Activated CD8-positive, alpha-beta memory T cell treated with anti-CD3 and anti-CD28 coated beads for 48 hours (primary cell): ENCODE data around the gene NAA80.
"Not testable (repeated sequence)": the region's sequence is repeated elsewhere in the genome, so short reads cannot be mapped to it uniquely, and the experiment has no call there.

Experiments
- DNase-seq, 3 experiments: peaks; one replicate each; pipeline ENCODE4 v3.0.0-alpha.2; 2020; ENCODE audit warnings: low read depth in 2 of 3, low spot score in 2 of 3

The NAA80 gene

GRCh38 chr3:50316657-50317242 is 17.5 kb upstream of the NAA80 start:
- no peak for DNase-seq

GRCh38 chr3:50314816-50315215 is 15.6 kb upstream of the NAA80 start:
- no peak for DNase-seq

- no peak for DNase-seq
These were observed 15.1 kb upstream of the NAA80 start for GRCh38 chr3:50314342-50314741.

- DNase-seq = not testable (repeated sequence)
These were observed 12.8 kb upstream of the NAA80 start for GRCh38 chr3:50312041-50312440.

GRCh38 chr3:50304601-50305000 is 5.4 kb upstream of the NAA80 start:
- DNase-seq = no peak

- DNase-seq = no peak
These were observed 4.0 kb upstream of the NAA80 start, which contains the start of gene HYAL1 for GRCh38 chr3:50303013-50303815. Gene HYAL1, minus strand, starts transcription at chr3:50303574. Its CDS starts 618 bp downstream, at chr3:50302956.

- no peak for DNase-seq
These were observed 3.1 kb upstream of the NAA80 start for GRCh38 chr3:50302095-50303012.

- no peak for DNase-seq
These were observed 1.6 kb upstream of the NAA80 start for GRCh38 chr3:50300681-50301254.

- no peak for DNase-seq
These were observed 900 bp upstream of the NAA80 start for GRCh38 chr3:50299929-50300680.

GRCh38 chr3:50299638-50299928 is 378 bp upstream of the NAA80 start:
- no peak for DNase-seq

GRCh38 chr3:50297896-50298725 is 1.1 kb downstream of the NAA80 start:
- DNase-seq = no peak

GRCh38 chr3:50297384-50297775 is 1.8 kb downstream of the NAA80 start:
- DNase-seq = no peak

- DNase-seq = no peak
These were observed 2.4 kb downstream of the NAA80 start for GRCh38 chr3:50296721-50297383.

GRCh38 chr3:50295553-50296431 is 3.4 kb downstream of the NAA80 start:
- DNase-seq = no peak

- DNase-seq = no peak
These were observed 4.5 kb downstream of the NAA80 start for GRCh38 chr3:50294492-50295403.

GRCh38 chr3:50294089-50294488 is 5.1 kb downstream of the NAA80 start:
- no peak for DNase-seq

- DNase-seq = no peak
These were observed 6.0 kb downstream of the NAA80 start for GRCh38 chr3:50293079-50293801.
